Right forelimb (tissue), 1 donor: ENCODE results near the gene BAG5.
A peak's percentile ranks its signal among the peaks of the same experiment; 100 is the strongest.

ENCODE experiments used
- DNase-seq: peaks from one replicate; pipeline ENCODE4 v3.0.0-alpha.2; 2018

Gene BAG5

GRCh38 chr14:103563844-103564505 lies 1.5 kb upstream of the BAG5 start:
- no peak for DNase-seq

GRCh38 chr14:103563226-103563620 lies 766 bp upstream of the BAG5 start:
- no peak for DNase-seq

GRCh38 chr14:103562179-103562428 lies 353 bp downstream of the BAG5 start:
- peak; percentile 76 for DNase-seq

GRCh38 chr14:103561381-103562178 lies 877 bp downstream of the BAG5 start:
- peak; percentile 73 for DNase-seq

GRCh38 chr14:103560691-103561090 lies 1.8 kb downstream of the BAG5 start:
- no peak for DNase-seq

GRCh38 chr14:103559766-103560165 lies 2.7 kb downstream of the BAG5 start:
- no peak for DNase-seq

- no peak for DNase-seq
Observed at GRCh38 chr14:103558071-103558882, 4.2 kb downstream of the BAG5 start.

GRCh38 chr14:103556946-103557758 lies 5.3 kb downstream of the BAG5 start:
- DNase-seq, result no peak

GRCh38 chr14:103555559-103556337 lies 6.7 kb downstream of the BAG5 start:
- DNase-seq, result no peak

- DNase-seq, result no peak
Observed at GRCh38 chr14:103552846-103553210, 9.6 kb downstream of the BAG5 start.

- DNase-seq, result peak; percentile 75
Observed at GRCh38 chr14:103552011-103552845, 10.2 kb downstream of the BAG5 start.

- peak; percentile 60 for DNase-seq
Observed at GRCh38 chr14:103551338-103551762, 11.1 kb downstream of the BAG5 start.

- DNase-seq, result peak; percentile 51
Observed at GRCh38 chr14:103550451-103551337, 11.8 kb downstream of the BAG5 start.

- DNase-seq, result no peak
Observed at GRCh38 chr14:103549361-103550311, 12.8 kb downstream of the BAG5 start.

- no peak for DNase-seq
Observed at GRCh38 chr14:103548463-103549351, 13.8 kb downstream of the BAG5 start.

GRCh38 chr14:103547941-103548462 lies 14.5 kb downstream of the BAG5 start:
- DNase-seq, result no peak

- no peak for DNase-seq
Observed at GRCh38 chr14:103547455-103547940, 15.0 kb downstream of the BAG5 start.
